LoVo (cell line): ENCODE measurements around the gene TJP2.
"Not testable (repeated sequence)": the region's sequence is repeated elsewhere in the genome, so short reads cannot be mapped to it uniquely, and the experiment has no call there.

Experiments
- DNase-seq: peaks from one replicate; pipeline ENCODE4 v3.0.0-alpha.2; 2016; ENCODE audit warnings: low spot score

TJP2 gene

DNA sequence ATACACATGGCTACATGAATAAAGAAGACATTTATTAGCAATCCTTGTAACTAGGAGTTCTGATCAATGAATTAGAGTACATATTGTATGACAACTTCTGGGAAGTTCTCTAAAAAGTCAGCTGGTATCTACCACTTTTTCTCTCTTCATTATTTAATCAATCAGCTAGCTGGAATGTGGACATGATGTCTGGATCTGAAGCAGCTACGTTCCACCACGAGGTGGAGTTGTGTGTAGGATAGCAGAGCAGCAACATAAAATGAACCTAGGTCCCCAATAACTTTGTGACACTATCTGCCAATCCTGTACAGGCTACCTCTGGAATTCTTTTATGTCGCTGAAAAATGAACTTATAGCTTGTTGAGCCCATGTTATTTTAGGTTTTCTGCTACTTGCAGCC is 118.0 kb downstream of the TJP2 start:
- DNase-seq, result no peak

DNA sequence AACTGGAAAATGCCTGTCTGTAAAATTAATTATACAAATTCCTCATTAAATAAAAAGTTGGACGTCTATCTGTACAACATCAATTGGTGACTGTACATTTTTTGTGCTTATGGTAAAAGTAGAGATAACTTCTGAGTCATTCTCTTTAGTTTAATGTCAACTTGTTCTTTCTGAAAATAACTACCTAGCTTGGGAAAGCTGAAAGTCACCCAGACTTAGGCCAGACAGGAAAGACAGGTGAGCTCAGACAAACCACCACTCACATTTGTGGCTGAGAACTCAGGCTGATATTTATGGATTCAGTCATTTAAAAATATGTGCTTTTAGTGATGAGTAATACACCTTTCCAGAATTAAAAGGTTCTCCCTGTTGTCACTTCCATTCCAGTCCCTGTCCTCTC is 119.1 kb downstream of the TJP2 start:
- DNase-seq, result no peak

- no peak for DNase-seq
Measured at GRCh38 chr9:69295872-69296552, 121.9 kb downstream of the TJP2 start.

- no peak for DNase-seq
Measured at GRCh38 chr9:69297300-69297980, 123.4 kb downstream of the TJP2 start.

GRCh38 chr9:69299315-69299714 is 125.2 kb downstream of the TJP2 start:
- no peak for DNase-seq

GRCh38 chr9:69299826-69300225 is 125.7 kb downstream of the TJP2 start:
- no peak for DNase-seq

DNA sequence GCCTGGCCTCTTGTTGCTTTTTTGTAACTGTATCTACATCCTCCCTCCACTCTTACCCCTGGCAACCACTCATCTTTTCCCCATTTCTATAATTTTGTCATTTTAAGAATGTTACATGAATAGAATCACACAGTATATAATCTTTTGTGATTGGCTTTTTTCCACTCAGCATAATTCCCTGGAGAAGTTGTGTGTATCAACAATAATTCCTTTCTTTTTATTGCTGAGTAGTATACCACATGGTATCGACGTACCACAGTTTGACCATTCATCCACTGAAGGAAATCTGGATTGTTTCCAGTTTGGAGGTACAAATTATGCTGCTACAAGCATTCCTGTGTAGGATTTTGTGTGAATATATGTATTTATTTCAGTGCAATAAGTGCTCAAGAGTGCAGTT is 129.3 kb downstream of the TJP2 start:
- DNase-seq, result no peak

GRCh38 chr9:69306895-69307445 is 132.9 kb downstream of the TJP2 start:
- DNase-seq, result not testable (repeated sequence)

DNA sequence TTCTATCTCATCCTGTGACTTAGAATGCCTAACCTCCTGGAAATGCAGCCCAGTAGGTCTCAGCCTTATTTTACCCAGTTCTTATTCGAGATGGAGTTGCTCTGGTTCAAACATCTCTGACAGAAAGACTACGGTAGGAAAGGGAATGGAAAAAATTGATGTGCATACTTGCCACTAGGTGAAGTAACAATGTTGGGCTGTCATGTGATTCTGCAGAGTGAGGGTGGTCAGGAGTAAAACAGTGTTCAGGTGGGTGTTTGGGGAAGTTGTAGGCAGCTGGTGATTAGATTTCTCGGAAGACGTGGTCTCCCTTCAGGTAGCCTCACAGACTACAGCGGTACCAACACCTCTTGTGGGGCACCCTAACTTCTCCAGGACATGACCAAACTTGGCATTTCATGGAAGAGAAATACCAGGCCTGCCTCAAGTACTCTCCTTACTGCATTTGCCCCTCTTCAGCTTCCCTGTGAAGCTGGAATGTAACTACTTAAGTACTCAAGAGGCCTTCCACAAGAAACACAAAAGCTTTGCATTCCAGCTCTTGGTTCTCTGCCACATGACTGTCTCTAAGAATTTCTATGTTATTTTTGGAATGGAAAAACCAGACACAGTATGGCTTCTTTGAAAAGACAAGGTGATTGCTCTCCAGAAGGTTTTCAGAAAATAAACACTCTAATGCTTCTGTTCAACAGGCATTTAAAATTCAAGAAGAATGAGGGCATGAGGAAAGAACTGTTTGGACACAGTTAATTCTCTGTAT is 133.5 kb downstream of the TJP2 start:
- no peak for DNase-seq

GRCh38 chr9:69308206-69308931 is 134.3 kb downstream of the TJP2 start:
- no peak for DNase-seq

GRCh38 chr9:69313175-69313574 is 139.1 kb downstream of the TJP2 start:
- no peak for DNase-seq

- DNase-seq, result no peak
Measured at GRCh38 chr9:69314547-69314946, 140.5 kb downstream of the TJP2 start.

- no peak for DNase-seq
Measured at GRCh38 chr9:69317081-69317480, 143.0 kb downstream of the TJP2 start.

- no peak for DNase-seq
Measured at GRCh38 chr9:69317894-69318293, 143.8 kb downstream of the TJP2 start.

GRCh38 chr9:69319324-69320025 is 145.4 kb downstream of the TJP2 start:
- no peak for DNase-seq

DNA sequence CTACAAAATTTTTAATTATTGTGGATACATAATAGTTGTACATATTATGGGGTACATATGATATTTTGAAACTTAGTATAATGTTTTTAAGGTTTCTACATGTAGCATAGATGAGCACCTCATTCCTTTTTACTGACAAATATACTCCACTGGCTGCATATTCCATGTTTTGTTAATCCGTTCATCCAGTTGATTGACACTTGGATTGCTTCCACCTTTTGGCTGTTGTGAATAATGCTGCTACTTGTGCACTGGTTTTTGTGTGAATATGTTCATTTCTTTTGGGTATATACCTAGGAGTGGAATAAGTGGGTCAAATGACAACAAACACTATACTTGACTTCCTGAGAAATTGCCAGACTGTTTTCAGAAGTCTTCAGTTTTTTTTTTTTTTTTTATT is 148.2 kb downstream of the TJP2 start:
- DNase-seq, result no peak

DNA sequence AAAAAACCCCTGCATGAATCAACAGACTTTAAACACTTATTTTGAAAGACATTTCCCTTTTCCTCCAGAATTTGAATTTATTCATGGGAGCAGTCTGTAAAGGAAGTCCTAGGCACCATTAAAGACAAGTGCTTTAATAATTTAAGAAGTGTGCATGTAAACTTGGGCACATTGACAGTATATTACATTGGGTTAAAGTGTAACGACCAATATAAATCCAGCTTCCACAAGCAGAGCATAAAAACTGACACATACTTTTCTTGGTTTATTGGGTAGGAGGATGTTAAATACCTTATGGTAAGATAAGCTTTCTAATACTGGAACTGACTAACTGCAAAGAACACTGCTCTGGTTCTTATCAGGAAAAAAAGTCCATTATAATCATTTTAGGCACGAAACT is 149.8 kb downstream of the TJP2 start:
- no peak for DNase-seq
